H1 (cell line): ENCODE results near the gene C2CD4B.

ENCODE experiments used
- CTCF ChIP-seq, 3 experiments: IDR thresholded peaks; 1 replicate in 2 of 3; 2 replicates in 1 of 3; pipeline versions ENCODE4 v1.5.1 to v1.6.1; 2011; ENCODE audit warnings: low read length in 3 of 3, mild to moderate bottlenecking in 3 of 3, inconsistent platforms in 2 of 3, low read depth in 1 of 3, moderate library complexity in 1 of 3; ENCODE audit not compliant: insufficient read depth in 1 of 3; ENCODE audit errors: control extremely low read depth in 1 of 3
- EP300 ChIP-seq, 2 experiments: IDR thresholded peaks; 1 replicate in 1 of 2; 2 replicates in 1 of 2; pipeline ENCODE4 v1.6.1; 2011 to 2012; ENCODE audit warnings: low read depth in 2 of 2, low read length in 2 of 2, mild to moderate bottlenecking in 2 of 2, borderline replicate concordance in 1 of 2, inconsistent platforms in 1 of 2, moderate library complexity in 1 of 2
- GABPA ChIP-seq: IDR thresholded peaks from 2 replicates; pipeline ENCODE4 v1.6.1; 2011; ENCODE audit warnings: mild to moderate bottlenecking, low read length, moderate library complexity, borderline replicate concordance; ENCODE audit not compliant: insufficient read depth
- KDM5A ChIP-seq: fragments of 200-600 bp; IDR thresholded peaks from 2 replicates; pipeline ENCODE4 v1.7.1; 2012; ENCODE audit warnings: mild to moderate bottlenecking, low read length, inconsistent platforms, mixed read lengths
- NANOG ChIP-seq: IDR thresholded peaks from 2 replicates; pipeline ENCODE4 v1.6.1; 2011; ENCODE audit warnings: low read length, low read depth, mild to moderate bottlenecking, inconsistent platforms; ENCODE audit not compliant: insufficient read depth, poor library complexity, severe bottlenecking
- POLR2A ChIP-seq, 2 experiments: IDR thresholded peaks; 1 replicate in 1 of 2; 2 replicates in 1 of 2; pipeline ENCODE4 v1.6.1; 2011; ENCODE audit warnings: low read depth in 2 of 2, low read length in 2 of 2, mild to moderate bottlenecking in 2 of 2; ENCODE audit errors: control extremely low read depth in 1 of 2
- SP2 ChIP-seq: IDR thresholded peaks from 2 replicates; pipeline ENCODE4 v1.6.1; 2012; ENCODE audit warnings: mild to moderate bottlenecking, low read length, inconsistent platforms

- TF ChIP-seq KDM5A (no peak), CTCF (IDR thresholded peaks at IDR 0.05; ENCODE audit: control extremely low read depth in 1 of 3, insufficient read depth in 1 of 3, low read depth in 1 of 3, low read length in 3 of 3) (no peak), POLR2A (IDR thresholded peaks at IDR 0.05; ENCODE audit: control extremely low read depth in 1 of 2, low read depth in 2 of 2, low read length in 2 of 2) (no peak), SP2 (no peak), EP300 (IDR thresholded peaks at IDR 0.05; ENCODE audit: borderline replicate concordance in 1 of 2, low read depth in 2 of 2, low read length in 2 of 2) (no peak), NANOG (no peak), GABPA (no peak)
Observed at GRCh38 chr15:62133141-62133540, 31.9 kb downstream of the C2CD4B start.
